Measurements from ENCODE around the gene NR3C1.

NR3C1 gene

DNA sequence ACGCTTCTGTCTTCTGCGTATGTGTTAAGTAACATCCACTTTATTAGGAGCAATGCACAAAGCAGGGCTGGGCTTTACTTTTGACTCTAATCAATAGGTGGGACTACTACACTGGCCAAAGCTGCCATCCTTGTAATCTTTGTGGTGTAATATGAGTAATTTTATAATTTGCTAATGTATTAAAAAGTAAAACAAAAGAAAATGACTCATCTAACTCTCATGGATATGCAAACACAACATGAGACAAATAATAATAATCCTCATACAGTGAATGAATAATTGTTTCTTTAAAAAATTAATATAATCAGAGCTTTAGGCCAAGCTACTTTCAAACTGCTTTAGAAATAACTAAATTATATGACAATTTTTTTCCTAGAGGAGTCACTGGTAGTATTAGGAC lies 90.7 kb downstream of the NR3C1 start:
- DNase-seq (ENCODE audit: low read depth, low spot score) = no peak

DNA sequence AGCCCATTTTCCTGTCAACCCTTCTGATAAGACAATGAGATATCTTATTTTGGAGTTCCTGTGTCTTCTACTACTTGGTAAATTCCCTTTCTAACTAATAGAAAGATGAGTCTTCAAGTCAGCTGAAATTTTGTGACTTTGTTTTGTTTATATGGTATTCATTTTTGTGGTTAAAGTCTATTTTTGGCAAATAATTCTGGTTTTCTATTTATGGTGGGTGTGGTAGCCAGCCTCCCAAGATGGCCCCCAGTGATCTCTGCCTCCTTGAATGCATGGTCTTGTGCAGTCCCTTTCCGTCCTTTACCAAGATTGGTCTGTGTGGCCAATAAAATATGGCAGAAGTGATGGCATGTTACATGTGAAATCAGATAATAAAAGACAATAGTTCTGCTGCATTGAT lies 91.5 kb downstream of the NR3C1 start:
- DNase-seq (ENCODE audit: low read depth, low spot score) = no peak

DNA sequence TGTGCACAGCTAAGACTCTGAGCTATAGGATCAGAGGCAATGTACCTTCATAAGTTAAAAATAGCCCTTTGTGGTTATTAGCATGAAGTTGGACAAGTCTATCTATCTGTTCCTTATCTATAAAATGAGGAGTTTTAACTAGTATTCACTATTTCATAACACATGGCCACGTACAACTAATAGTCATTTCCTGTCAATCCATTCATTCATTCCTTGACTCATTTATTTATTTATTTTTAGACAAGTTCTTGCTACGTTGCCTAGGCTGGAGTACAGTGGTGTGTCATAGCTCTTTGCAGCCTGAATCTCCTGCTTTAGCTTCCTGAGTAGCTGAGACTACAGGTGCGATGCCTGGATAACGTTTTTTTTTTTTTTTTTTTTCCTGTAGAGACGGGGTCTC lies 92.1 kb downstream of the NR3C1 start:
- DNase-seq (ENCODE audit: low read depth, low spot score) = no peak

DNA sequence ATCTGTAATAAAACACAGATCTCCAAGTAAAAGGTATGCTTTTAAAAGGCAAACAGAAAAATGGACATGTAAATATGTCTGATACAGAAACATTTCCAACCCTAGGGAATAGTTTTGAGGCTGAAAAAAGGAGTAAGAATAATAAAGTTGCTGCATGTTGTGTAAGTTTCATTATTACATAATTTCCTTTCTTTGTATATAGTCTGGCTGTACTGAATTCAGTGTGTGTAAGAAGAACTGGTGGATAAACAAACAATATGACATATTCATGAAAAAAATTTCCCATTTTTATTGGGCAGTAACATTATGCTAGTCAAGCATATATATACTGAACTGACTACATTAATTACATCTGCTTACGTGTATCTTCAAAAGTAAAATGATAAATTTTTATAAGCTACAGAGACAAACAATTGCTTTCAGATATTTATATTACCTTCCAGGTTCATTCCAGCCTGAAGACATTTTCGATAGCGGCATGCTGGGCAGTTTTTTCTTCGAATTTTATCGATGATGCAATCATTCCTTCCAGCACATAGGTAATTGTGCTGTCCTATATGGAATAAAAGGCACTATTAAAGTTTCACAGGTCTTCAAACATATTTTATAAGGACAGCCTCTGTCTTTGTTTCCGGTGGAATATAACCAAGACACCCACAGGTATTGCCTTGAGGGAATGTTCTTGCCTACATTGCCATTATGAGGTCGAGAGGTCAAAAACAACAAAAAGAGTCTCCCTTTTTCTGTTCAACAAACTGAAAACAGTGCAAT lies 93.6 kb downstream of the NR3C1 start:
- DNase-seq (ENCODE audit: low read depth, low spot score) = no peak

DNA sequence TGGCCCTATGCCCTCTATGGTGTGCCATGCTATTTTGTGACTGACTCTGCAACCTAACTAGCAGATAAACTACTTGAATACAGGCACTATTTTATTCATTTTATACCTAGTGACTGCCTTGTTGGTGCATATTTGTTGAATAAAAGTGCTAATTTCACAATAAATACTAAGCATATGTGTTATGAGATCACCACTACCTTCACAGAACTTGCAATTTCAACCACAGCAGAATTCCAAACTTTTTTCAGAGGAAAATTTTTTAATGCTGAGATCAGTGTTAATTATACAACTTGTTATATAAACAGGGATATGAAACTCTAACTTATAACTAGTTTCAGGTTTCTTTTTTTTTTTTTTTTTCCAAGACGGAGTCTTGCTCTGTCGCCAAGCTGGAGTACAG lies 94.8 kb downstream of the NR3C1 start:
- DNase-seq (ENCODE audit: low read depth, low spot score) = peak; percentile 25

DNA sequence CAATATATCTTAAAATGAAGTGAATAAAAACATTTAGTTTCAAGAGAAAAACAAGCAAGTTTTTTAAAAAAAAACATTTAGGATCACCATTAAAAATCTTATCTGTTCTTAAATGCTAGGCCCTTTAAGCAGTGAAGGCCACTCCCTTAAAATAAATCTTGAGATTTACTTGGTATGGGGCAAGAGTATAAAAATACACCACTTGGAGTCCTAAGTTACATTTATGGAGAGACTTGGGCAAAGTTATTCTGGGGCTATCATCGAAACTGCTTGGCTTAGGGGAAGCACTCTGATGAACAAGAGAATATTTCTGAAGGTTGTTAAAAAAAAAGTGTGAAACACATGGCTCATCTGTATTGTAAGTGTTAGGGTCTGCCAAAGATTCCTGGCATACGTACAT lies 97.4 kb downstream of the NR3C1 start:
- DNase-seq (ENCODE audit: low read depth, low spot score) = no peak

DNA sequence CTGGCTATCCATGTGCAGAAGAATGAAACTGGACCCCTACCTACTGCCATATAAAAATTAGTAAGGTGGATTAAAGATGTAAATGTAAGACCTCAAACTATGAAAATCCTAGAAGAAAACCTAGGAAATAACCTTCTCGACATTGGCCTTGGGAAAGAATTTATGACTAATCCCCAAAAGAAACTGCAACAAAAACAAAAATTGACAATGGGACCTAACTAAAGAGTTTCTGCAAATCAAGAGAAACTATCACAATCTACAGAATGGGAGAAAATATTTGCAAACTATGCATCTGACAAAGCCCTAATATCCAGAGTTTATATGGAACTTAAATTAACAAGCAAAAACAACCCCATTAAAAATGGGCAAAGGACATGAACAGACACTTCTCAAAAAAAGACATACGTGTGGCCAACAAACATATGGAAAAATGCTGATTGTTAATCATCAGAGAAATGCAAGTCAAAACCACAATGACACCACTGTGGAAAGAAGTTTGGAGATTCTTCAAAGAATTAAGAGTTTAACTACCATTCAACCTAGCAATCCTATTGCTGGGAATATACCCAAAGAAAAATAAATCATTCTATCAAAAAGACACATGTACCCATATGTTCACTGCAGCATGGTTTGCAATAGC lies 98.5 kb downstream of the NR3C1 start:
- DNase-seq (ENCODE audit: low read depth, low spot score) = no peak

DNA sequence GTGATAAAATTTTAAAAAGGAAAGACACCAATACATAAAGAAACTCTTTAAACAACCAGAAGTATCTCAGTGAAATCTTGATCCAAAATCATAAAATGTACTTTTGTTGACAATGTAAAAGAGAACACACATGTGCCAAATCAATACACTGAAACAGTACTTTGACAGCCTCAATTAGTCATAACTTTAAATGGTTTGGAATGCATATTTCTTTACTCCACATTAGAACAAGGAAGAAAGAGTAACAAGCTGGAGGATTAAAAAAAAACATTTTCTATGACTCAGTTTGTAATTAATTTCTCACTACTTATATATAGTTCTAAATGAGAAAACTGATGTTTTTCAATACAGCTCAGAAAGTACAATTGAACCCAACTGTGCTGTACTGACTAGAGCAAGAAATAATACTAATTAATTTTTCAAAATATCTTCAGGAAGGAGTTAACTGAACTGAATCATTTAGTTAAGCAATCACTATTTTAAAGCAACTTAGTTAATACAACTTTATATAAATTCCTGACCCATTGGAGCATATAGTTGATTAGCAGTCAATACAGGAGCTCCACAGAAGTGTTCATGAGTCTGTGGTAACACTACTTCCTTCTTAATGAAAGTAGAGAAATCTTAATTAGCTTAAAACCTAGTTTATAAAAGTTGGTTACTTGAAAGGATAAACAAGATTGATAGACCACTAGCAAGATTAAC lies 101.0 kb downstream of the NR3C1 start:
- DNase-seq (ENCODE audit: low read depth, low spot score) = no peak

DNA sequence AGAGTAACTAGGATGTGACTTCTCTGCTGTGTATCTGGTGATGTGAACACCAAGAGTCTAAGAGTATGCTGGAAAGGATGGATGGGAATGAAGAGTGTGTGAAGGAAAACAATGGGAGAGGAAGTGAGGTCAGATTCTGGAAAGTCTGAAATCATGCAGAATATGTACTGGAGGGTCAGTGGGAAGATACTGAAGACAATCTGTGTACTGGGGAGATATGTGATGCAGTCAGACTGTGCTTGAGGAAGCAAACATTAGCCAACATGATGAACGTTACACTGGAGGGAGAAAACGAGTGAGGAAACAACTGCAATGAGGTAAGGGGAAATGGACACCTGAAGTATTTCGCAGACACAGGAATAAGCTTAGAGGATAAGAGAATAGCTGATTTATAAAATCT lies 105.7 kb downstream of the NR3C1 start:
- no peak for DNase-seq (ENCODE audit: low read depth, low spot score)

DNA sequence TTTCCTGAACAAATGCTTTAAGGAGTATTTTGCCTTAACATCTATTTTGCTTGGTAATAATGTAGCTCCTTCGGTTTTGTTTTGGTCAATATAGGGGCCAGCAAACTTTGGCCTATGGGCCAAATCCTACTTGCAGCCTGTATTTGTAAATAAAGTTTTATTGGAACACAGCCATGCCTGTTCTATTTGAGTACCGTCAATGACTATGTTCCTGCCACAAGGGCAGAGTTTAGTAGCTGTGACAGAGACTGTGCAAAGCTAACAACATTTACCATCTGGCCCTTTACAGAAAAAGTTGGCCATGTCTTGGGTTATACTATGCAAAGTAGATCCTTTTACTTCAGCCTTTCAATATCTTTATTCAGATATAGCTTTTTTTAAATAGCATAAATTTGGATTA lies 113.4 kb downstream of the NR3C1 start:
- no peak for DNase-seq (ENCODE audit: low read depth, low spot score)

DNA sequence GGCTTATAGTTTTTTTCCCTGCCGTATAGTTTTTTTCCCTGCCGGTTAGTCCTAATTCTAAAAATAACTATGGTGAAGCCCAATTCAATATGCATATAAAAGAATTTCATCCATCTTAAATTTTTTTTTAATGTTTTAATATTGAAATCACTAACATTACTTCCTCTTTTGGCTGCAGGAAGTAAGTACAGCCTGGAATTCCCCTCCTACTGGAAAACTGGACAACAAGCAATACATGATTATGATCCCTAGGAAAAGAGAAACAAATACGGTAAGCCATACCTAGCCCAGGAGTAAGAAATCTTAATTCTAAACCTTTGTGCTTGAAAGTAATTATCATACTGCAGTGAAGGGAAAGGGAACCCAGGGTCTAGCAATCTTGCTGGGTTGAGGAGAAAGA lies 119.0 kb downstream of the NR3C1 start:
- DNase-seq (ENCODE audit: low read depth, low spot score) = no peak

DNA sequence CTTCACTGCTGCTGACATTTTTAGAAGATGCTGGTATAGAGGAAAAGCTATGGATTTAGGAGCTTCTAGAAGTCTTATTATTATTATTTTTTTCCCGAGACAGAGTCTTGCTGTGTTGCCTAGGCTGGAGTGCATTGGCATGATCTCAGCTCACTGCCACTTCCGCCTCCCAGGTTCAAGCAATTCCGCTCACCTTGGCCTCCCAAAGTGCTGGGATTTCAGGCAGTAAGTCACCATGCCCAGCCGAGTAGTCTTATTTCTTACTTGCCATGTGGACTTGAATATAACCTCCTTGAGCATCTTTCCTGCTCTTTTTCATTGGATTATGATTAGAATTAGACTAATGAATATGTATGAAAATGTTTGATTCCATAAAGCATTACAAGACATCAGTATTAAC lies 119.5 kb downstream of the NR3C1 start:
- no peak for DNase-seq (ENCODE audit: low read depth, low spot score)

DNA sequence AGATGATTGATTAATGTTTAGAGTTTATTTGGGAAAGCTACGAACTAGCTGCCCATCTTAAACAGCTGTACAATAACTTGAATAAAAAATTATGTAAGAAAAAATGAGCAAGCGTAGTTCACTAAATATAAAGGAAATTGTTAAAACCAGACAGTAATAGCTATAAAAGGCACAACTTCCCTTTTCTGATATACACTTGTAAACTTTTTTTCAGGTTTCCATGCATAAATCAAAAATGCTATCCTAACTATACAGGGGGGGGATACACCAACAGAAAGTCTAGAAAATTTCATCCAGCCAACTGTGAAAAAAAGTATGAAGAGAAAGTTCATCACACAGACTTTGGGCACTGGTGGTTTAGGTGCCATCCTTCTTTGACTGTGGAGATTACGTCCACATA lies 122.3 kb downstream of the NR3C1 start:
- DNase-seq (ENCODE audit: low read depth, low spot score) = no peak

DNA sequence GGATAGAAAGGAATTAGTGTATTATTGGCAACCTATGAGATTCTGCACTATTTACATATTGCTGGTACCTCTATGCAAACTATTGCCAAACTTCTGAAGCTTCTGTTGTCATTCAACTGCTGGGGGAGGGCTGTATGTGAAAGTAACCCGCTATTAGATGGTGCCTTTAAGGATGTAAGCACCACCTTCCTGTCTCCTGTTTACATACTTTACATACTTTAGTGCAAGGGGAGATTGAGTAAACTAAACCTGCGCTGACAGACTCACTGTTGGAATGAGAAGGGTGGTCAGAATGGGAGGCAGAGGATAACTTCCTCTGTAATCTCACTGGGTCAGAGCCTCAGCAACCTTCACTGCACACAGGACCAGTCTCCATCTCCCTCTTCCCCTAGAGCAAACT lies 123.8 kb downstream of the NR3C1 start:
- DNase-seq (ENCODE audit: low read depth, low spot score) = peak; percentile 31

DNA sequence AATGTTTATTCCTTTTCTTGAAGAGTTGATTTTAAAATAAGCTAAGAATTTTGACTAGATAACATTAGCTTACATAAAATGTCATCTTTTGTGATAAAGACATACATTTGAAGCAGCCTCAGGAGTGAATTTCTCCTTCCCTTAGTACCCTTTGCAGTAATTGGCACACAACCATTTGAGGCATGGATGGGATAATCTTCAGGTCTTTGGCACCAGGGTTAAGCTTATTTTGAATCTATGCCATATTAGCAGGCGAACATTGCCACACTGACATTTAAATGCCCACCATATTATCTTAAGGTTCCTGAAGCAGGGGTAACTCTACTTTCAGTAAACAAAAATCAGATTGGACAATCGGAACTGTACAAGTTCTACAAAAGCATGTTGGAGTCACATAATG lies 126.0 kb downstream of the NR3C1 start:
- no peak for DNase-seq (ENCODE audit: low read depth, low spot score)

DNA sequence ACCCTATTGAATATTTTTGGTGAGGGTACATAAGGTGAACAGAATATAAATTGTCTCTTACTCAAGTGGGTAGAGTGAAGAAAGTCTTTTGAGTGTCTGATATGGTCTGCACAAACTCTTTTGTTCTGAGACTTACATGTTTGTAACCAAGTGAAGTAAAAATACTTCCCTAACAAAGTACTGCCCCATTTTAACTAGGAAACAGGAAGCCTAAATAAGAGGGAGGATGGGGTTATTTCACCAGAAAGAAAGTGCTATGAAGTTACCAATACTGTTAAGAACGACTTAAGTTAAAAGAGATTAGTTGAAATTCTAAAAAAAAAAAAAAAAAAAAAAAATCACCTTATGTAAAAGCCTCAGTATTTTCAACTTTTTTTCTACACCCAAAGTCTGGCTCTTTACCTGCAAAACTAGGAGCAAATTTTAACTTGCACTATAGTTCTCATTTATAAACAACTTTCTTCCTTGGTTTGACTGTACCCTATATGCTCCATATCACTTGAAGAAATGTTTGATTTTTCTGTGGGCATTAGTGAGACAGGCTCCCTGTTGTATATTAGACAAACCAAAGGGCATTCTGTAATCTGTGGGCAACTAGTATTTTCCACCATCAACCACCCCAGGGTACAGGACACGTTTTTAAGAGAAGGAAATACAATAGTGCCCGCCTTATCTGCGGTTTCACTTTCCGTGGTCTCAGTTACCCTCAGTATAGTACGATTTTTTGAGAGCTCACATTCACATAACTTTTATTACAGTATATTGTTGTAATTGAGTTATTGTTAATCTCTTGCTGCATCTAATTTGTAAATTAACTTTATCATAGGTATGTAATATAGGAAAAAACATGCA lies 127.7 kb downstream of the NR3C1 start:
- DNase-seq (ENCODE audit: low read depth, low spot score) = no peak

DNA sequence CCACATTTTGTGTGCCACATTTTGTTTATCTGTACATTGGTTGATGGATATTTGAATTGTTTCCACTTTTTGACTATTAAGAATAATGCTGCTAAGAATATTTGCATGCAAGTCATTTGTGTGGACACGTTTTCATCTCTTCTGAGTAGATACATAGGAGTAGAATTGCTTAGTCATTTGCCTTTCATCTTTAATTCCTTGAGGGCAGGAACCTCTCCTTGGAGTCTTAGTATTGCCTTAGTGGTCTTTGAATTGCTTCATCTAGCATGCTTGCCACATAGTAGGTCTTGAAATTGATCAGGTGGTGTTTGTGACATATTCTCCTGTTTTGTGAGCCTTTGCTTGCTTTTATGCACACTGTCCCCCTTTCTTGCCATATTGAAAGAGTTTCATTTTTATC lies 128.5 kb downstream of the NR3C1 start:
- no peak for DNase-seq (ENCODE audit: low read depth, low spot score)

DNA sequence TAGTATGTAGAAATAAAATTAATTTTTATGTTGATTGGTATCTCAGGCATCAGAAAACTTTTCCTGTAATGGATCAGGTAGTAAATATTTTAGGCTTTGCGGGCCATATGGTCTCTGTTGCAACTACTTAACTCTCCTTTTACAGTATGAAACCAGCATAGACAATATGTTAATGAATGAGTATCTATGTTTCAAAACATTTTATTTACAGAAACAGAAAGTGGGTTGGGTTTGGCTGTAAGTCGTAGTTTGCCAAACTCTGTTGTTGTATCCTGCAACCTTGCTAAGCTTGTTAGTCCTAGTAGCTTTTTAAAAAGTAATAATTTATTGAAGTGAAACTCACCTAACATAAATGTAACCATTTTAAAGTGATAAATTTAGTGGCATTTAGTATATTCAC lies 132.1 kb downstream of the NR3C1 start:
- DNase-seq (ENCODE audit: low read depth, low spot score) = no peak

DNA sequence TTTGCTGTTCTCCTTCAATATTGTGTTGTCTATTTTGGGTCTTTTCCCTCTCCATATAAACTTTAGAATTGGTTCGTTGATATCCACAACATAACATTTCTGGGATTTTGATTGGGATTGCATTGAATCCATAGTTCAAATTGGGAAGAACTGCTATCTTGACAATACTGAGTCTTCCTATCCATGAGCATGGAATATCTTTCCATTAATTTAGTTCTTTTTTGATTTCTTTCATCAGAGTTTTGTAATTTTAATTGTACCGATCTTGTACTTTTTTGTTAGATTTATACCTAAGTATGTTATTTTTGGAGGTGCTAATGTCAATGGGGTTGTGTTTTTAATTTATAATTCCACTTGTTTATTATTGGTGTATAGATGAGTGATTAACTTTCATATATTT lies 135.1 kb downstream of the NR3C1 start:
- no peak for DNase-seq (ENCODE audit: low read depth, low spot score)

DNA sequence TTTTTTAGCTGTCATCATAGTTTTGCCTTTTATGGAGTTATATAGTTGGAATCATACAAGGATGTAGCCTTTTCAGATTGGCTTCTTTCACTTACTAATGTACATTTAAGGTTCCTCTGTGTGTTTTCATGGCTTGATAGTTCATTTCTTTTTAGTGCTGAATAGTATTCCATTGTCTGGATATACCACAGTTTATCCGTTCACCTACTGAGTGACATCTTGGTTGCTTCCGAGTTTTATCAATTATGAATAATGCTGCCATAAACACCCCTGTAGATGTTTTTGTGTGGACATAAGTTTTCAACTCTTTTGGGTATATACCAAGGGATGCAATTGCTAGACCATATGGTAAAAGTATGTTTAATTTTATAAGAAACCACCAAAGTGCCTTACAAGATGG lies 136.3 kb downstream of the NR3C1 start:
- DNase-seq (ENCODE audit: low read depth, low spot score) = no peak

DNA sequence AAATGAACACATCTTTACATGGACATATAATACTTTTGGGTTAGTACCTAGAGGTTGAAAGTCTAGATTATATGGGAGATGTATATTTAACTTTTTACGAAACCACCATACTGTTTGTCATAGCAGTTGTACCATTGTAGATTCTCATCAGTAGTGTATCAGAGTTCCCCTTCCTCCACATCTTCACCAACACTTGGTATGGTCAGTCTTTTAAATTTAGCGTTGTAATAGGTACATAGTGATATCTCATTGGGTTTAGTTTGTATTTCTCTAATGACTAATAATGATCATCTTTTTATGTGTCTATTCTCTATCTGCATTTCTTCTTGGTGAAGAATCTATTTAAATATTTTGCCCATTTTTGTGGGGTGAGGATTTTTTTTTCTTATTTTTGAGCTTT lies 137.5 kb downstream of the NR3C1 start:
- no peak for DNase-seq (ENCODE audit: low read depth, low spot score)

DNA sequence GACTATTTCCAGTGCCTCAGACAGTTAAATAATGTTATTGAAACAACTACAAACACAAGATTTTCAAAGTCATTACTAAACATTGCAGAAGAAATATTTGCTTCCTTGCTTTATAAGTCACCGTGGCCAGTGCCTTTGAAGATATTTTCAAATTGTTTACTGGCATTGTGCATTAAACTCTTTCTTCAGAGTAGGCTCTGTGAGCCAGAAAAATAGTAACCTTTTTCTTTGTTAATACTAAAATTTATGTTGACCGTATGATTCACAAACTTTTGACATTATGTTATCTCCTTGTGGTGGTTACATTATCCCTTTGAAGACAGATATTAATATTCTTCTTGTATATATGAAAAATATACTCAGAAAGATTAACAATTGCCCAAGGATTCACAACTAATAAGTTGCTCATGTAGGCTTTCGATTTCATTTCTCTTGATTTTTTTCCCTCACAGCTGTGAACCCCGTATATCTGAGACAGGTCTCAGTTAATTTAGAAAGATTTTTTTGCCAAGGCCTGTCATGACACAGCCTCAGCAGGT lies 140.1 kb downstream of the NR3C1 start:
- no peak for DNase-seq (ENCODE audit: low read depth, low spot score)

All from astrocyte of the hippocampus (primary cell).